ENCODE results near the gene VWC2.

GRCh38 chr7:49772916-49773217 is 571 bp upstream of the VWC2 start:
- no peak for TF ChIP-seq GATA3 (IDR thresholded peaks at IDR 0.05; ENCODE audit: low read depth, low read length)
- TF ChIP-seq GATA2 (IDR thresholded peaks at IDR 0.05; ENCODE audit: low read depth, low read length), result no peak

Measured in SH-SY5Y (cell line).